EH (cell line): ENCODE data around the gene SIGLEC10.
"Not testable (repeated sequence)": the region's sequence is repeated elsewhere in the genome, so short reads cannot be mapped to it uniquely, and the experiment has no call there.

ENCODE experiments used
- DNase-seq: peaks from one replicate; pipeline ENCODE4 v3.0.0-alpha.2; 2015; ENCODE audit warnings: low read depth

Gene SIGLEC10

DNA sequence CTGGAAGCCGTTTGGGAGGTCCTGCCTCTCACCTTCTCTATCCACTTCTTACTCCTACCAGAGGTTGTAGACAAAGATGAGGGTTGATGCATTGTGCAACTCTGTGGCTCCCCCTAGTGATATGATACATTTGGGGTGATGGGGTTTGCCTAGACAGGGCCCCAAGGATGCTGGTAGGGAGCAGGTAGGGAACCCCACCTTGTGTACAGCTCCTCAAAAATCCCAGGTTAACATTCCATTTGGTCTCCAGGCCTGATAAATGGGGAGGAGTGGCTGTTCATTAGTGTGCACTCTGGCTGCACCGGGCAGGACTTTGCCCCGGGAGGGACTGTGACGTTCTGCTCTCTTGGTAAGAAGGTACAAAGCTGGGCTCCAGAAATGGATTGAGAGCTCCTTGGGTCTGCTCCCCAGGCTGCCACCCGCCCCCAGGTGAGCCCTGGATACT, 21.6 kb upstream of the SIGLEC10 start:
- peak; percentile 18 for DNase-seq

DNA sequence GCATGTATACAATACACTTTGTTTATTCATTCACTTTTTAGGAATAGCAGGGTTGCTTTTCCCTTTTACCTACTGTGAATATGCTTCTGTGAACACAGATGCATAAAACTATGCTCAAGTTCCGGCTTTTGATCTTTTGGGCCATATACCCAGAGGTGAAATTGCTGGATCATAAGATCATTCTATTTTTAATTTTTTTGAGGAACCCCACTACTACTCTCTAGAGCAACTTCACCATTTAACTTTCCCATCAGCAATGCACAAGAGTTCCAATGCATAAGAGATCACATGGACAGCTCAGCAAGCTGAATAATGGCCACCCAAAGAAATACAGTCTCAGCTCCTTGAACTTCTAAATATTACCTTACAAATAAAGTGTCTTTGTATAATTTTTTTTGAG, 17.0 kb upstream of the SIGLEC10 start:
- no peak for DNase-seq

DNA sequence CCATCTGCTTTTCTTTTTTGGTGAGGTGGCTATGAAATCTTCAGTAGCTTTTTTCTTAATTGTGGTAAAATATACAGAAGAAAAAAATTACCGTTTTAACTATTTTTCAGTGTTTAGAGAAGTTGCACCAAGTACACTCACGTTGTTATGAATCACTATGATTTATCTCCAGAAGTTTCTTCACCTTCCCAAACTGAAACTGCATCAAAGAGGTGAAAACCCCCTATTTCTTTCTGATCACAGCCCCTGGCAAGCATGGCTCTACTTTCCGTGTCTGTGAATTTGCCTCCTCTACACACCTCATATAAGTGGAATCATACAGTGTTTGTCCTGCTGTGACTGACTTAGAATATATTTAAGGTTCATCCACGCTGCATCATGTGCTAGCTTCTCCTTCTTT, 15.6 kb upstream of the SIGLEC10 start:
- DNase-seq, result no peak

DNA sequence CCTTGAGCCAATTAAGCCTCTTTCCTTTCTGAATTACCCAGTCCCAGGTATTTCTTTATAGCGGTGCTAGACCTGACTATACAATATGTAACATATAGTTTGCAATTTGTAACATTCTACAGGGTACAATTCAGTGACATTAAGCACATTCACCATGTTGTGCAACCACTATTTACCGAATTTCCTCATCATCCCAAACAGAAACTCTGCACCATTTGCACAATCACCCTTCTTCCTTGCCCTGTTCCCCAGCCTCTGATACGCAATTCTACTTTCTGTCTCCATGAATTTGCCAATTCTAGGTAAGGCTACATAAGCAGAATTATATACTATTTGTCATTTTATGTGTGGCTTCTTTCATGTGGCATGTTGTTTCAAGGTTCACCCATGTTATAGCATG, 13.7 kb upstream of the SIGLEC10 start:
- no peak for DNase-seq

DNA sequence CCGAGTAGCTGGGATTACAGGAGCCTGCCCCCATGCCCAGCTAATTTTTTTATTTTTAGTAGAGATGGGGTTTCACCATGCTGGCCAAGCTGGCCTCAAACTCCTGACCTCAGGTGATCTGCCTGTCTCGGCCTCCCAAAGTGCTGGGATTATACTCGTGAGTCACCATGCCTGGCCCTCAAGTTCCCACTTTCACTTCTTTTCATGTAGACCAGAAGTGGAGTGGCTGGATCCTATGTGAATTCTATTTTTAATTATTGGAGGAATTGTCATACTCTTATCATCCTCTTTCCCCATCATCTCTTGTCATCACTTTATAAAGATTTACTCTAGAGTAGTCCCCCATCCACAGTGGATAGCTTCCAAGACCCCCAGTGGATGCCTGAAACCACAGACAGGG, 12.8 kb upstream of the SIGLEC10 start:
- no peak for DNase-seq

DNA sequence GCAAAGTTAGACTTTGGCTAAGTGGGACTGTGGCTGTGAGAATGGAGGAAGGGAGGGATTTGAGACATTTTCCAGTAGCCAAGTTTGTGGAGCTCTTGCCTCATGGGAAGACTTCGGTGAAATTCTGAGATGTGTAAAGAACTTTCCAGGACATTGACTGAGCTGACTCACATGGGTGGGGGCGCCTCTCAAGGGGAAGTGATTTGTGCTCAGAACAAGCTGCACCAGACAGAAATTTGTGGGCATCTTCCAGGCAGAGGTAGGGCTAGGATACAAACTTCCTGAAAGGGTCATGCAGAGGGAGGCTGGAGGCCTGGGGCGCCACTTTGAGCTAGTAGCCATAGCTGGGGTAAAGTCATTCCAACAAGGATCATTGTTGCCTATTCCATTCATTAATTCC, 9.8 kb upstream of the SIGLEC10 start:
- no peak for DNase-seq

DNA sequence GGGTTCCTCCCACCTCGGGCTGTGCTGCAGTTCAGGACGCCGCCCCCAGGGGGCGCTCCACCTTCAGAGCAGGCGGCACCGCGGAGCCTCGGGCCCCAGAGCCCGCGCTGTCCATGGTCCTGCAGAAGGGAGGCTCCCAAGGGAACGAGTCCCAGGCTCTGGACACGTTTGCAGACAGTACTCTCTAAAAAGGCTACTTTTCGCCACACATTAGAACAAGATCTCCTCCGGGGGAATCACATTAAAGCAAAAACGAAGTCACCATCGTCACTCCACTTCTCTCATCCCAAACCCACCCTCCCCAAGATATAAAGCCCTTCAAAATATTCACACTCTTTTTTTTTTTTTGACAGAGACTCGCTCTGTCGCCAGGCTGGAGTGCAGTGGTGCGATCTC, 4.6 kb upstream of the SIGLEC10 start:
- DNase-seq, result peak; percentile 63

DNA sequence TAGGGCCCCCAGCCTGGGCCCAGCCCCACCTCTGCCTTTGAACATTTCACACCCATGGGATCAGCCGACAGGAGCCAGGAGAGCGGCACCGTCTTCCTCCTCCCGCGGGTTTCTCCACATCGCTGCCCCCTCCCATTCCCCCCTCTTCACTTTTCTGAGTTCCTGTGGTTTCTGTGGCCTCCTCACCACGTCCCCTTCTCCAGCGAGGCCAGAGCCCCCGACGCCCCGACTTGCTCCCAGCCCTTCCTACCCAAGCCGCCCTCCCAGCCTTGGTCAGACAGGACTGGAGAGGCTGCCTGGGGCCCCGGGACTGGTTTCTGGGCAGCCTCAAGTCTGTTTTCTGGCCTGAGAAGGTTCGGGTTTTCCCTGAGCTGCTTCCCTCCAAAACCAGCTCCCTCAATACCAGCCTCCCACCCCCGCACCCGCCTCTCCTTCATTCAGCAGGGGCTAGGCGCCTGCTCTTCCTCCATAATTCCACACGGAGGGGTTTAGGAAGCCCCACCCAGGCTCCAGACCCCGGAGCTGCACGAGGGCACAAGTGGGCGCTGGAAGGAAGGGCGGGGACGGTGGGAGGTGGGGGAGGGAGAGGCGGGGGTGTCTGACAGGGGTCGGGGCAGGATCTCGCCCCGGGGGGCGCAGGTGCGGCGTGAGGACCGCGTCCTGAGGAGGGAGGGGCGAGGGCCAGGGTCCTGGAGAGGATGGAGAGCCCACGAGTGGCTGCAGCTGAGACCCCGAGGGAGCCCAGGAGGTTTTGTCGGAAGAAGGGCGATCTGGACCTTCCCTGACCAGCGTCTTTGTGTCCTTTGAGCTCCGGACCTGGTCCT, 4.0 kb upstream of the SIGLEC10 start:
- DNase-seq, result no peak

DNA sequence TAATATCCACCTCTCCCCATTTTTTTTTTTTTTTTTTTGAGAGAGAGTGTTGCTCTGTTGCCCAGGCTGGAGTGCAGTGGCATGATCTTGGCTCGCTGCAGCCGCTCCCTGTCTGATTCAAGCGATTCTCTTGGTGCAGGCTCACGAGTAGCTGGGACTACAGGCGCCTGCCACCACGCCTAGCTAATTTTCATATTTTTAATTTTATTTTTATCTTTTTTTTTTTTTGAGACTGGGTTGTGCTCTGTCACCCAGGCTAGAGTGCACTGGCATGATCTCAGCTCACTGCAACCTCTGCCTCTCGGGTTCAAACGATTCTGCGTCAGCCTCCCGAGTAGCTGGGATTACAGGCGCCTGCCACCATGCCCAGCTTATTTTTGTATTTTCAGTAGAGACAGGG, 3.1 kb upstream of the SIGLEC10 start:
- not testable (repeated sequence) for DNase-seq

DNA sequence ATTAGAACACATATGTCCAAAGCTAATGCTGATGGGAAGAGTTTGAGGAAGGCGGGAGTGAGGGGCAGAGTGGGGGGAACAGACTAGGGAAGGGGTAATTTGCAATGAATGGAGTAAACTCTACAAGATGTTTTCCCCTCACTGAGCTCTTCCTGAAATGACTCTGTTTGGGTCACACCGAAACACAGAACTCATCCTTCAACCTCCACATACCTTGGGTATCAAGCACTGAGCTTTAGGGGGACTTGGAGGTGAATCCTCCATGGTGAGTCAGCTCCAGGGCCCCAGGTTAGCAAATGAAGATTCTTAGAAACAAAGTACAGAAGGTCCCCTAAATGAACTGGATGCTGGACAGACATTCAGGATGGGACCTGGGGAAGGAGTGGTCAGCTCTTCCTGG, 1.3 kb upstream of the SIGLEC10 start:
- no peak for DNase-seq

DNA sequence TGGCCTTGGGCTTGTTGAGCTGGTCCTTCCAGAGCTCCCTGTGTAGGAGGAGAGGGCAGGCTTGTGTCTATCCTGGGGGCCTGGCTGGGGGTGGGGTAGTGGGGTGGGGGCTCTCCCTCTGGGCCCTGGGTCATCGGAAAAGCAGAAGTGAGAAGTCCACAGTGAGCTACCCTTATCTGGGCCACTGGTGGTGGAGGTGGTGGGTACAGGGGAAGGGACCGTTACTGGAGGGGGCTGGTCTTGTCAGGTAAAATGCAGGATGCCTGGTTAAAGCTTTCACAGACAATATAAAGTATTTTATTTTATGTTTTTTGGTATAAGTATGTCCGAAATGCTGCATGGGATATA, 342 bp upstream of the SIGLEC10 start:
- DNase-seq, result no peak

DNA sequence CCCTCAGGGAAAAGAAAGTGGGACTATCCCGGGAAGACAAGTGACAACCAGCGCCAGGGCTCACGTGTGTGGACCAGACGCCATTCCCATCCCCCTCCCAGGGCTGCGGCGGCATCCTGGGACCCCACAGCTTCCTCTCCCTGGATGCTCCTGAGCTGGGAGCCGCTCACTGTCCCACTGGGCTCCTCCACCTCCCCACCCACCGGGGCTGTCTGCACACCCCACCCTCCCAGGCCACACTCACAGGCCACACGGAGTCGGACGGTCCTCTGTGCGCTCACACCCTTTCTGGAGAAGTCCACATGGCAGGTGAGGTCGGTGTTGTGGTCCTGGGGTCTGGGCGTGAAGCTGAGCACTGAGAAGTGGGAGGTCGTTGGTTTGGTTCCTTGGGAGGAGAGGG, 1.0 kb downstream of the SIGLEC10 start:
- not testable (repeated sequence) for DNase-seq

DNA sequence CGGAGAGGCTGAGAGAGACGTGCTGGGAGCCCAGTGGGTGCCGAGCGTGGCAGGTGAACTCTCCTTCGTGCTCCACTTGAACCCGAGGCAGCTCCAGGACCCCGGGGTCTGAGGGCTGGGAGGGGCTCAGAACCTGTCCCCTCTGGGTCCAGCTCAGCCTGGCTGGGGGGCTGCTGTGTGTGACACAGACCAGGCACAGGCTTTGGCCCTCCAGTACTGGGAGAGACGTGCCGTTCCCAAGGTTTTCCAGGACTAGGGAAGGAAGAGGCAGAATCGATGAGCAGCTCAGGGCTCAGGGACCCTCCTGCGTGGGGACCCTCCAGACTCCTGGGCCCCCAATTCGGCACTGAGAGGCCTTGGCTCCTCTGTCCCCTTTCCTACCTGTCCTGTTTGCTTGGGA, 2.3 kb downstream of the SIGLEC10 start:
- no peak for DNase-seq

DNA sequence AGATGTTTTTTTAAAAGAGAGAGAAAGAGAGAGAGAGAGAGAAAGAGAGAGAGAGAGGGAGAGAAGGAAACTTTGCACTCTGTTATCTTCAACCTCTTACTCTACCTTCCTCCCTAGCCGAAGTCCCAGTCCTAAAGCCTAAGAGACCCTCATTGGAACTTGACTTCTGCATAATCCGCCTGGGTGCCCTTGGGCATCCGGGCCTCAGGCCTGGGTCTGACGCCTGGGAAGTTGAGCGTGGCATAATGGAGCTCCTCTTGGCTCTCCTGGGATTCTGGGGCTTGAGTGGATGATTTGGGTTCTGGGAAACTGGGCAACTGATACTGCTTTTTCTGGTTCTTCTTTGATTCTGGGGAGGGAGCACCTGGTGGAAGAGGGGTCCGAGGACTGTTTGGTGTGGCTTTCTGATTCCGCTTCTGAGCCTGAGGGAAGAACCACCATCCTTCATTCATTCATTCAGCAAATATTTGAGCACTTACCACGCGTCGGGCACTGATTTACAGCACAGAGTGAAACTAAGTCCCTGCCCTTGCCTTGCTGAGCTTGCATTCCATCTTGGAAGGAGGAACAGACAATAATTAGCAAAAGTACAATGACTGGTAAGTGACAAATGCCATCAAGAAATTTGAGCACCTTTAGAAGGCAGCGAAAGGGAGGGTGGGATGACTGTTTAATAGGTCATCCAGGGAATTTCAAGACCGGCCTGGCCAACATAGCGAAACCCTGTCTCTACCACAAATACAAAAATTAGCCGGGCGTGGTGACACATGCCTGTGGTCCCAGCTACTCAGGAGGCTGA, 6.3 kb downstream of the SIGLEC10 start:
- no peak for DNase-seq

DNA sequence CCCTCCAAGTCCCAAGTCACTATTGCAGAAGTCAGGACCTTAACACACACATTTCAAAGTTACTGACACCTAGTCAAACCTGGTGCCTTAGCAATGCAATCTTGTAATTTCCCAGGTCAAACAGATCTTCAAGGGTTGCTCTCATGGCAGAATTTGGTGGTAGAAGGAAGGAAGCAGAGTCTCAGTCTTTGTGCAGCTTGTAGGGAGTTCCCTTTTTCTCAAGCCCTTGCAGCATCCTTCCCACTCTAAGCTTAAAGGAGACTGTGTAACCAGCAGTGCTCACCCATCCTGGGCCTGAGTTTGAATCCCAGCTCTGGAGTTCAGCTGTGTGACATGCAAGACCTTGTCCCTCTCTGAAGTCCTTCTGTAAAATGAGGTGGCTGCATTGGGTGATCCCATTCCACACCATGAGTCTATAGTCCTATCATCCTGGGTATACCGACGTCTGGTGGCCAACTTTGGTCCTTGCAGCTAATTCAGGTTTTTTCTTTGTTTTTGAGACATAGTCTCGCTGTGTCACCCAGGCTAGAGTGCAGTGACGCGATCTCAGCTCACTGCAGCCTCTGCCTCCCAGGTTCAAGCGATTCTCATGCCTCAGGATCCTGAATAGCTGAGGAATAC, 9.8 kb downstream of the SIGLEC10 start:
- DNase-seq, result peak; percentile 34

DNA sequence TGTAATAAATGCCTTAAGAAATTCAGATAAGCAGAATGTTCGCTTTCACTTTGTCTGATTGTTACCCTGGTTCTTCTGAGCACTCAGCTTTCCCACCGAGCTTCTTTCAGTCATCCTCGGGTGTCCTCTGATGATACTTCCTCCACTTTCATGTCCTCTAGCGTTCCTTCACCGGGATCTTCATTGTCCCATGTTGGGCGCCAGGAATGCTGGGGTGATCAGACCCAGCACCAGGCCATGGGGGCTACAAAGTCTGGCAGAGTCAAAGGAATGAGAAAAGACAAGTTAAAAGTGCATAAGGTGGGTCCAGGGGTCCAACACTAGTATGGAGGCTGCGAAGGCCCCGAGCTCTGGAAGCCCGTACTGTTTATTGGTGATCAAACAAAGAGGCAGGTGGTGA, 15.3 kb downstream of the SIGLEC10 start:
- DNase-seq, result no peak

DNA sequence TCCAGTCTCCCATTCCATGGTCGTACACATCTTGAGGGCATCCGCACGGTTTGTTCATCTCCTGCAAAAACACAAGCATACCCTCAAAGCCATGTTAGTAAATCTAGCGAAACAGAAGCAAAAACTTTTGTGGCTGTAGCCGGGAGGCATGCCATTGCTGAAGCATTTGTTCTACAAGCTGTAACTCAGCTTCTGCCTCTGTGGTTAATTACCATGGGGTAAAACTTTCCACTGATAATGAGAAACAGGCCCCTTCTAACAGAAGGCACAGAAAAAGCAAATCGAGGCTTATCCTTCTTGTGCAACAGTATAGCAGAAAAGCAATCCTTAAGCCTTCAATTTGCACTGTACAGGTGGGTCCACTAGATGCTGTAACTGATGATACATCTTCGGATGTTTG, 17.5 kb downstream of the SIGLEC10 start:
- not testable (repeated sequence) for DNase-seq

DNA sequence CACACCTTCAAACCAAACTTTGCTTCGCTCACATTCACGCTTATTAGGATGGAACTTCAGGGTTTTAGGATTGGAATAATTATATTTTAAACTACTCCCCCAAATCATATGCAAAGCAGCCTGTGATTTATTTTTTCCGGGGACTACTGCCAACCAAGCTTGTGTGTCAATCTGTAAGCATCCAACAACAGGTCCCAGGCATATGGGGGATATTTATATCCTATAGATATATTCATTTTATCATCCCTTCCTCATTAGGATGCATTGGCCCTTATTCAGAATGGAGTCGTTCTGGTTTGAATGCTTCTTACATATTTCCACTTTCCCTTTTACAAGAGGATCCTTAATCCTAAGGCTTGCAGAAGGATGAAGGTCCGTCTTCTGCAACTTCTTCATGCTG, 18.2 kb downstream of the SIGLEC10 start:
- DNase-seq, result no peak

DNA sequence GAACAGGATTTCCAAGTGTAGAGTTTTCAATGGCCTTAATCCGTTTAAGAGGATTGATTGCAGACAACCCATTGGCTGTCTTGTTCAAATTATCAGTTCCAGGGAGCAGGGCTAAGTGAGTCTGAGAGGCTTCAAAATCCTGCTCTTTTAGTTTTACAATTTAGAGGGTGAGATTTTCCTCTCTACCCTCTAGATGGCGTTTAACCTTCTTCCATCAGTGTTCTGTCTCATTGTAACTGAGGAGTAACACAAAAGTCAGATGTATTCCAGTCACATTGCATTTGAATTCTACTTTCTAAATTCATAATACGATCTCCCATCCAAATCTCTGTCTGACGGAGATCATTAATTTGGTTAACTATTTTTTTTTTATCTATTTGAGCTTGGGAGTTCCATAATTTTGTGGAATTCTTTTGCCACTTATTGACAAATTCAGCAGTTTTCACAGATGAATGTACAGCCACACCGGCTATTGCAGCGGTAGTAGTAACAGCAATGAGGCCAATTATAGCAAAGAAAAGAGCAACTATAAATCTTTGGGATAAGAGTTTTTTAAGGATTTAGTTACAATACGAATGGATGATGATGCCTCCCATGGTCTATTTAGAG, 19.2 kb downstream of the SIGLEC10 start:
- DNase-seq, result peak; percentile 42

DNA sequence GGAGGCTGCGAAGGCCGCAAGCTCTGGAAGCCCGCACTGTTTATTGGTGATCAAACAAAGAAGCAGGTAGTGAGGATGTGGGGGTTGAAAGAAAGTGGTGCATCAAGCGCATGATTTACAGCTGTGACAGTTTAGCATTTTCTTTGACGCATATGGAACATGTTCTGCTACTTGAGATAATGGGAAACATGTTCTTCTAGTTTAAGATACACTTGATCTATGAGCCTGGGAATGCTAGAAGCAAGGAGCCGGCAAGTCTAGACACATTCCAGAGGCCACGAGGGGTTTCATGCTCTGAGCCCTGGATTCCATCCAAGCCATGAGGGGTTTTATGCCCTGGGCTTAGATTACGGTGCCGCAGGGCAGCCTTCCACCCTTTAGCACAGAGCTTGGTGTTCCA, 20.0 kb downstream of the SIGLEC10 start:
- DNase-seq, result peak; percentile 19

DNA sequence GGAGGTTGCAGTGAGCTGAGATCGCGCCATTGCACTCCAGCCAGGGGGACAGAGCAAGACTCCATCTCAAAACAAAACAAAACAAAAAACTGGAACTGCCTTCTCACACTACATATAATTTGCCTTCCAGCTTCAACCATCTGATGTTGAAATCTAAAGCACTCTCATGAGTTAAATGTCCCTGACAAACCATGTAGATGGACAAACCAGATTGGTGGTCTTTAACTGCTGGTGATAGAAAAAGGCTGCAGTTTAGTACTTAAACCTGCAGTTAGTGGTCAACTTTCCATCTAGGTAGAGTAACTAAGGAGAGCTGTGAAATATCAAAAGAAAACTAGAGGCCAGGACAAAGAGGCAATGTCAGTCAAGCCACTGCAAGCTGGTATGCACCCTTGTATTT, 21.3 kb downstream of the SIGLEC10 start:
- no peak for DNase-seq

DNA sequence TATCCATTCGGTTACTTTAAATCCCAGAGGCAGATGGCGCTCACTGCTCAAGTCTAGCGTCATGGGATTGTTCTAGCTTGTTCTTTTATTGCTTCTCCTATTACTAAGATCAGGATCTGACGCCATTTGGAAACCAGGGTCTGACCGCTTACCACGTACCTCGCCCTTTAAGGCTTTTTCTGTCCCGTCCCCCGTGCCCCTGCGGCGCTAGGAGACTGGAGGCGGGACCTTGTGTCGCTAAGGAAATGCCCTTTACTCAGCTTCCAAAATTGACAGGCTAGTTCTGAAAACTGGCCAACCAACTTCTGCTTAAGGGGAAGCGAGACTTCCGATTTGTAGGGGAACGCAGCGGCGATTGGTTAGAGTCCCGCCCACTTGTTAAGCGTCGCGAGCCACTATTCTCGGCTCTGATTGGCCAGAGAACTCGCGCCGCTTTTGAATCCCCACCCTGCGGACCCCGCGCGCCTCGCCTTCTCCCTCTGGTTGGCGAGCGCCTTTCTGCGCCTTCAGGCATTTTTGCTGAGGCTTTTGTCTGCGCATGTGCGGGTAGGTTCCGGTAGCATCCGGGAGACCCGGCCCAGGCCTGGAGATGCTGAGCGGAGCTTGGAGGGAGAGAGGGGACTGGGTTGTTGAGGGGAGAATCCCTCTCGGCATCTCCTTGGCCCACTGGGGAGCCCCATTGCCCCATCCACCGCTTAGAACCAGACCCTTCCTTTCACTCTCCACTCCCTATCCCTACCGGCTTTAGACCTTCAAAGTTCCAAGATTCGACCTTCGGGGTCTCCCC, 23.2 kb downstream of the SIGLEC10 start:
- peak; percentile 99 for DNase-seq
